ENCODE measurements around the gene NFE2L3.
"Not testable (repeated sequence)": the region's sequence is repeated elsewhere in the genome, so short reads cannot be mapped to it uniquely, and the experiment has no call there.

The NFE2L3 gene

DNA sequence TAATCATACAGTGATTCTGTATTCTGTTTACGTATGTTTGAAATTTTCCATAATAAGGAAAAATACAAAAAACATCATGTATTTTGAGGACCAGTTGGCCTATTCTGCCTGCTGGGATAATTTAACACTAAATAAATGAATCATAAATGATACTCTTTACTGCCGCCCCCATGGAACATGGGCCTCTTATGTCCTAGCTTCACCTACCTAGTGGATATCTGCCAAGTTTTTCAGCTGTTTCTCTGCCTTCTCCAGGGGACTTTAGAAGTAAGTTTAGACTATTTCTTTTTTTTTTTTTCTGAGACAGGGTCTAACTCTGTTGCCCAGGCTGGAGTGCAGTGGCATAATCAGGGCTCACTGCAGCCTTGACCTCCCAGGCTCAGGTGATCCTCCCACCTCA lies 10.4 kb downstream of the NFE2L3 start:
- Mint-ChIP-seq H3K27me3 (ENCODE audit: low read depth, poor library complexity) (peaks cover 3% of the 10 kb centered on the region), H3K4me3 (no peak overlapping the region), H3K36me3 (ENCODE audit: low read depth) (no peaks in the 10 kb centered on the region), H3K27ac (no peak overlapping the region), H3K9me3 (peaks cover 3% of the 10 kb centered on the region), H3K4me1 (peaks cover 7% of the 10 kb centered on the region)
- DNase-seq = no peak
- no peak for TF ChIP-seq CTCF (IDR thresholded peaks at IDR 0.05)

DNA sequence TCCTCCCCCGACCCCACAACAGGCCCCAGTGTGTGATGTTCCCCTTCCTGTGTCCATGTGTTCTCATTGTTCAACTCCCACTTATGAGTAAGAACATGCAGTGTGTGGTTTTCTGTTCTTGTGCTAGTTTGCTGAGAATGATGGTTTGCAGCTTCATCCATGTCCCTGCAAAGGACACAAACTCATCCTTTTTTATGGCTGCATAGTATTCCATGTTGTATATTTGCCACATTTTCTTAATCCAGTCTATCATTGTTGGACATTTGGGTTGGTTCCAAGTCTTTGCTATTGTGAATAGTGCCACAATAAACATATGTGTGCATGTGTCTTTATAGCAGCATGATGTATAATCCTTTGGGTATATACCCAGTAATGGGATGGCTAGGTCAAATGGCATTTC lies 11.8 kb downstream of the NFE2L3 start:
- not testable (repeated sequence) for H3K4me1 Mint-ChIP-seq, H3K27ac Mint-ChIP-seq

DNA sequence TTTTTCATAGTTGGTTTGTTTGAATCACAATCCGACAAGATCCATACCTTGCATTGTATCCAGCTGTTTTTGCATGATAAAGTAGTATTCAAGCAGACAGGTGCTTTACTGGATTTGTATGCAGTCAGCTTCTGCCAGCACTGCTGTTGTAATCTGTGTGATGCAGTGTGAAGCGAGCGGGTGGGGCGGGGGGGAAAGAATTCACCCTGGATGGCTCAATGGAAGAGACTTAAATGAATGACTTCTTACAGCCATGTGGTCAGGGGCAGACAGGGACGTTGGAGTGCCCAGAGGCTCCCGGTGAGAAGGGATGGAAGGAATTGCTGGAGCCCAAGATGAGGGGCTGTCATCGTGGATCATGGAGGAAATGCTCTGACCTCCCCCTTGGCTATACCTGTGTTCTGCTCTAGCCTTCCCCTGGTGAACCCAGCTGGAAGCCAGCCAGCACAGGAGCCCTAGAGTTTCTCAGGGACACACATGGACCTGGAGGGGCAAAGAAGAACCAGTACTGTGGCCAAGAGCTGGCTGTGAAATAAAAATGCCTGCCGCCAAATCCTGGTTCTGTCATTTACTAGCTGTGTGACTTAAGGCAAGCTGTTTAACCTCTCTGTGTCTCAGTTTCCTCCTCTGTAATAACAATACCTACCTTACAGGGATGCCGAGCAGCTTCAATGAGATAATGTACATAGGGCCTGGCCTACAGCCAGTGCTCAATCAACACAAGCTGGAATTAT lies 14.1 kb downstream of the NFE2L3 start:
- Mint-ChIP-seq H3K4me1 (no peaks in the 10 kb centered on the region), H3K4me3 (no peak overlapping the region)

More for the DNA sequence above, 11.8 kb downstream of the NFE2L3 start:
- H3K4me3 Mint-ChIP-seq; H3K27me3 Mint-ChIP-seq (ENCODE audit: low read depth, poor library complexity); H3K9me3 Mint-ChIP-seq; DNase-seq; H3K36me3 Mint-ChIP-seq (ENCODE audit: low read depth): not testable (repeated sequence)

DNA sequence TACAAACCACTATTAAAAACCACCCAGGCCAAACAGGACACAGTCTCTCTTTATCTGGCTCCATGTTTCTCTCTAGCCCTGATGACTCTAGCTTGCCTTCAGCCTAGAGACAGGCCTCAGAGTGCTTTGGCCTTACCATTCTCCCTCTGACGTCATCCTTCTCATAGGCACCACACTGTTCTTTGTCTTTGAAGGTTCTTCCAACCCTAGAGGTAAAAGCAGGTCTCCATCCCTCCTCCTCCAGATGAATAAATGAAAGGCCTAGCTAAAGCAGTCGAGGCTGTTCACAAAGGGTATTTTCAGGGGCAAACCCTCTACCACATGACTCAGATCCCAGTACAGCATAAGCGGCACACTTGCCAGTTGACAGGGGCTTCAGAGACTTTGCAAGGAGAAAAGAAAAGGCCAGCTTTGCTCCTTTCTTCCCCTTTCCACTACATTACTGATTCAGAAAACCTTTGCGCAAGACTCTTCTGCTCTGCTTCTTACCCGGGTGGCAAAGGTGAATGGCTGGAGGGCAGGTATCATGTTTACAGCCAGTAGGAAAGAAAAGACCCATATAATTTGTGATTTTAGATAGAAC lies 14.8 kb downstream of the NFE2L3 start:
- Mint-ChIP-seq H3K4me1 (no peaks in the 10 kb centered on the region), H3K4me3 (no peak overlapping the region), H3K27me3 (ENCODE audit: low read depth, poor library complexity) (peaks cover 3% of the 10 kb centered on the region), H3K9me3 (peaks cover 3% of the 10 kb centered on the region), H3K36me3 (ENCODE audit: low read depth) (peaks cover 4% of the 10 kb centered on the region), H3K27ac (peak overlapping the region; percentile 24)
- TF ChIP-seq CTCF (IDR thresholded peaks at IDR 0.05) = no peak
- no peak for DNase-seq

More for the DNA sequence above, 14.1 kb downstream of the NFE2L3 start:
- H3K27me3 Mint-ChIP-seq (ENCODE audit: low read depth, poor library complexity) = peaks cover 3% of the 10 kb centered on the region
- peaks cover 3% of the 10 kb centered on the region for H3K9me3 Mint-ChIP-seq
- no peak for DNase-seq
- TF ChIP-seq CTCF (IDR thresholded peaks at IDR 0.05) = no peak
- H3K27ac Mint-ChIP-seq = no peak overlapping the region
- H3K36me3 Mint-ChIP-seq (ENCODE audit: low read depth) = no peaks in the 10 kb centered on the region

- Mint-ChIP-seq H3K9me3 (peaks cover 3% of the 10 kb centered on the region), H3K27me3 (ENCODE audit: low read depth, poor library complexity) (peaks cover 3% of the 10 kb centered on the region), H3K36me3 (ENCODE audit: low read depth) (peaks cover 4% of the 10 kb centered on the region), H3K4me1 (no peaks in the 10 kb centered on the region), H3K27ac (no peak overlapping the region), H3K4me3 (no peak overlapping the region)
- TF ChIP-seq CTCF (IDR thresholded peaks at IDR 0.05) = no peak
- no peak for DNase-seq
Observed at GRCh38 chr7:26167303-26167934, 15.4 kb downstream of the NFE2L3 start.

DNA sequence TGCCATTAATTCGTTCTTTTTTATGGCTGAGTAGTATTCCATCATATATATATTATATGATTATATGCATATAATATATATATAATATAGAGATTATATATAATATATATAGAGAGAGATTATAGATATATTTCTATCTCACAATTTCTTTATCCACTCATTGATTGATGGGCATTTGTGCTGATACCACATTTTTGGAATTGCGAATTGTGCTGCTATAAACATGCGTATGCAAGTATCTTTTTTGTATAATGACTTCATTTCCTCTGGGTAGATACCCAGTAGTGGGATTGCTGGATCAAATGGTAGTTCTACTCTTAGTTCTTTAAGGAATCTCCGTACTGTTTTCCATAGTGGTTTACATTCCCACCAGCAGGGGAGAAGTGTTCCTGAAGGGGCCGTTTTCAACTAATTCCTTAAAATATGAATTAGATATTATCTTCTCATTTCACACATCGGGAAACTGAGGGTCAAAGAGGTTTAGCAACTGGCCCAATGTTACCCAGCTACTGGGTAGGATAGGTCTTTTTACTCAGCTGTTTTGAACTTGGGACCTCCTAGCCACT lies 16.5 kb downstream of the NFE2L3 start:
- TF ChIP-seq CTCF (IDR thresholded peaks at IDR 0.05) = no peak
- Mint-ChIP-seq H3K9me3 (peaks cover 3% of the 10 kb centered on the region), H3K4me1 (no peaks in the 10 kb centered on the region), H3K27me3 (ENCODE audit: low read depth, poor library complexity) (peaks cover 6% of the 10 kb centered on the region), H3K4me3 (no peak overlapping the region), H3K36me3 (ENCODE audit: low read depth) (peaks cover 4% of the 10 kb centered on the region), H3K27ac (no peak overlapping the region)
- DNase-seq = no peak
